GM13977 (cell line): ENCODE measurements around the gene BSPH1.

ENCODE experiments used
- DNase-seq: peaks from one replicate; pipeline ENCODE4 v3.0.0; 2012; ENCODE audit warnings: low spot score
- in situ Hi-C: fragments of 300-500 bp; cut with MboI; formaldehyde crosslinking; loops from one replicate; pipeline ENCODE4 v1.12.0; 2022; ENCODE audit warnings: low sequenced_read_pairs, low pct_unique_long_range_greater_than_20kb, mixed read lengths, inconsistent platforms; ENCODE audit not compliant: unreplicated experiment
- TF ChIP-seq, protein P1 (sequence below): IDR thresholded peaks from 2 replicates; pipeline ENCODE4 v1.5.1; 2012; ENCODE audit warnings: mild to moderate bottlenecking, control low read depth; ENCODE audit not compliant: insufficient read depth; ENCODE audit errors: extremely low read depth, missing control alignments

Gene BSPH1

DNA sequence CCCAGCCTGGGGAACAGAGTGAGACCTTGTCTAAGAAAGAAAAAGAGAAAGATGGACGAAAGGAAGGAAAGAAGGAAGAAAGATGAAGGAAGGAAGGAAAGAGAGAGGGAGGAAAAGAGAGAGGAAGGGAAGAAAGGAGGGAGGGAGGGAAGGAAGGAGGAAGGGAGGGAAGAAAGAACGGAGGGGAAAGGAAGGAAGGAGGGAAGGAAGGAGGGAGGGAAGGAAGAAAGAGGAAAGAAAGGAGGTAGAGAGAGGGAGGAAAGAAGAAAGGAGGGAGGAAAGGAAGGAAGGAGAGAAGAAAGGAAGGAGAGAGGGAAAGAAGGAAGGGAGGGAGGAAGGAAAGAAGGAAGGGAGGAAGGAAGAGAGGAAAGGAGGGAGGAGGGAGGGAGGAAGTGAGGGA lies 31.0 kb upstream of the BSPH1 start:
- DNase-seq, result no peak
- in situ Hi-C loops, result no loop called here
- TF ChIP-seq, protein P1, sequence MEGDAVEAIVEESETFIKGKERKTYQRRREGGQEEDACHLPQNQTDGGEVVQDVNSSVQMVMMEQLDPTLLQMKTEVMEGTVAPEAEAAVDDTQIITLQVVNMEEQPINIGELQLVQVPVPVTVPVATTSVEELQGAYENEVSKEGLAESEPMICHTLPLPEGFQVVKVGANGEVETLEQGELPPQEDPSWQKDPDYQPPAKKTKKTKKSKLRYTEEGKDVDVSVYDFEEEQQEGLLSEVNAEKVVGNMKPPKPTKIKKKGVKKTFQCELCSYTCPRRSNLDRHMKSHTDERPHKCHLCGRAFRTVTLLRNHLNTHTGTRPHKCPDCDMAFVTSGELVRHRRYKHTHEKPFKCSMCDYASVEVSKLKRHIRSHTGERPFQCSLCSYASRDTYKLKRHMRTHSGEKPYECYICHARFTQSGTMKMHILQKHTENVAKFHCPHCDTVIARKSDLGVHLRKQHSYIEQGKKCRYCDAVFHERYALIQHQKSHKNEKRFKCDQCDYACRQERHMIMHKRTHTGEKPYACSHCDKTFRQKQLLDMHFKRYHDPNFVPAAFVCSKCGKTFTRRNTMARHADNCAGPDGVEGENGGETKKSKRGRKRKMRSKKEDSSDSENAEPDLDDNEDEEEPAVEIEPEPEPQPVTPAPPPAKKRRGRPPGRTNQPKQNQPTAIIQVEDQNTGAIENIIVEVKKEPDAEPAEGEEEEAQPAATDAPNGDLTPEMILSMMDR, result no peak

DNA sequence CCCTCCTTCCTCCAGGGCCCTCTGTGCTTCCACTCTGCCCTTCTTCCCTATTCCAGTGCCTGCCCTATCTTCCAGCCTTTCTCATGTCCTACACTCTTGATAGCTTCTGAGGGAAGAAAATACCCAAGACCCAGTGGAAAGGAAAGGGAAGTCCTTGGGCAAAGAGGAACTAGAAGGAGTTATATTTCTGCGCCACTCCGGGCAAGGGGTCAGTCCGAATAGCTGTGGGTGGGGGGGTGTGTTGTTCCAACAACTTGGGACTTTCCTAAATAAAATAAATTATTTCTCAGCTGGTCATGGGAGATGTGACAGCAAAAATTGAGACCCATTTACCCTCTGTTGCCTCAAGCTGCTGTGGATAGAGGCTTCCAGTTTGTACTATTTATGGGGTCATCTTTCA lies 28.7 kb upstream of the BSPH1 start:
- TF ChIP-seq, protein P1, result no peak
- no peak for DNase-seq
- in situ Hi-C loops, result no loop called here

DNA sequence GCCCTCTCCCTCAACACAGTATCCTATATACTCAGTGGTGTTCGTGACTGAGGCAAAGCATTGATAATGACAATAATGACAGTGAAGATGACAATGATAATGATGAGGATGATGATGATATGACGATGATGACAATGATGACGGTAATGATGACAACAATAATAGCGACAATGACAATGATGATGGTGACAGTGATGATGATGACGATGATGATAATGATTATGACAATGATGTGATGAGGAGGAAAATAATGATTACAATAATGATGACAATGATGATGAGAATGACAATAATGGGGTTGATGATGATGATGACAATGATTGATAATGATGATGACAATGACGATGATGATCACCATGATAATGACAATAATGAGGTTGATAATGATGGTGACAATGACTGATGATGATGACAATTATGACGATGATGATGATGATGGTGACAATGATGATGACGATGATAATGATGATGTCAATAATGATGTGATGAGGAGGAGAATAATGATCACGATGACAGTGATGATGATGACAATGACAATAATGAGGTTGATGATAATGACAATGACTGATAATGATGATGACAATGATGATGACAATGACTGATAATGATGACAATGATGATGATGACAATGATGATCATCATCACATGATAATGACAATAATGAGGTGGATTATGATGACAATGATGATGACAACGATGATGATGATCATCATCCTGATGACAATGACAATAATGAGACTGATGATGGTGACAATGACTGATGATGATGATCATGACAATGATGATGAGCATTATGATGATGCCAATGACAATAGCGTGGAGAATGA lies 19.2 kb upstream of the BSPH1 start:
- DNase-seq, result no peak
- in situ Hi-C loops, result no loop called here
- TF ChIP-seq, protein P1, result no peak

DNA sequence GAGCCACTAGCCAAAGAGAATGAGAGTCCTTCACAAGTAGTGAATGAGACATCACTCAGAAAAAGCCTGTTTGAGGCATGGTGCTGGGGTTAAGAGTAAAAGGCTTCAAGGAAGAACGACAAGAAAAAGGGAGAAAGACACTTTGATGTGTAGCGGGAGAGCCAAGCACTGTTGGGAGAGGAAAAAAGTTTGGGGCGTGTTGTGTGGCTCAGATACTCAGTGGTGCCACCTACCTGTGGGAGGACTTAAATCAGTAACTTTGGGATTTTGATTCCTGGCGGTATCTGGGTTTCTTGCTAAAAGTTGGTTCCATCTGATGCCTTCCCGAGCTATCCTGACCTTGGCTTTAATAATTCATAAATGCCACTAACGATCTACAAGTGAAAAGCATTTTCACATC lies 14.8 kb upstream of the BSPH1 start:
- no peak for DNase-seq
- in situ Hi-C loops, result no loop called here
- TF ChIP-seq, protein P1, result peak; percentile 2

DNA sequence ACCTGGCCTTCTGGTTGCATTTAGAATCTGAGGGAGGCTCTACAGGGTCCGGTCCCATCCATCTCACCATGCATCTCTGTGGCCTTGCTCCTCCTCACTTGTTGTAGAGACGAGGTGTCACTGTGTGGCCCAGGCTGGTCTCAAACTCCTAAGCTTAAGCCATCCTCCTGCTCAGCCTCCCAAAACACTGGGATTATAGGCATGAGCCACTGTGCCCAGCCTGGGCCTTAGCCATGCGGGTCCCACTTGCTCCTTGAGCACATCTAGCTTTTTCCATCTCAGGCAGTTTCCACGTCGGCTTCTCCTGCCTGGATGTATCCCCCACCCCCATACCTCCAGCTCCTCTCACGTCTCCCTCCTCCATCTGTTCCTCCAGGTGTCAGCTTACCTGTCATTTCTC lies 12.3 kb upstream of the BSPH1 start:
- DNase-seq, result no peak
- TF ChIP-seq, protein P1, result no peak
- in situ Hi-C loops, result no loop called here

DNA sequence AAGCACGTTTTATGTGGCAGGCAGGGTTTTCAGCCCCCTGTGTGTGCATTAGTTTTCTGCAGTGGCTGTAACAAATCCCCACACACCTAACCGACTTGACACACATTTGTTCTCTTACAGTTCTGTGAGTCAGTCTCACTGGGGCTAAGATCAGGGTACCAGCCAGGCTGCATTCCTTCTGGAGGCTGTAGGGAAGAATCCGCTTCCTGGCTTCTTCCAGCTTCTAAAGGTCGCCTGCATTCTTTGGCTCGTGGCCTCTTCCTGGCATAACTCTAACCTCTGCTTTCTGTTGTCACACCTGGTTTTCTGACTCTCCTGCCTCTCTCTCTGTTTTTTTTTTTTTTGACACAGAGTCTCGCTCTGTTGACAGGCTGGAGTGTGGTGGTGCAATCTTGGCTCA lies 8.9 kb upstream of the BSPH1 start:
- in situ Hi-C loops, result no loop called here
- TF ChIP-seq, protein P1, result no peak
- DNase-seq, result no peak
